Activated naive CD4-positive, alpha-beta T cell treated with anti-CD3 and anti-CD28 coated beads, Interleukin-2, amount 10 ng/mL, durations not matched to agents 7 days and 5 days (primary cell): Measurements from ENCODE around the gene P3H1.

ENCODE experiments used
- CTCF ChIA-PET: fragments of 350-600 bp; sonication (Branson Sonifier 250); formaldehyde crosslinking; loops from one replicate; lab custom pipeline; 2021; ENCODE audit warnings: antibody characterized with exemption; lab: Charles Lee
- DNase-seq: peaks from one replicate; pipeline ENCODE4 v3.0.0-alpha.2; 2020
- H3K27ac Mint-ChIP-seq: one replicate; pipeline ENCODE4 v1.8.0; 2021; ENCODE audit warnings: mild to moderate bottlenecking, moderate library complexity, mixed read lengths
- H3K27me3 Mint-ChIP-seq: one replicate; pipeline ENCODE4 v1.8.0; 2021; ENCODE audit warnings: mild to moderate bottlenecking, mixed read lengths
- H3K36me3 Mint-ChIP-seq: one replicate; pipeline ENCODE4 v1.8.0; 2021; ENCODE audit warnings: mixed read lengths
- H3K4me1 Mint-ChIP-seq: one replicate; pipeline ENCODE4 v1.8.0; 2021; ENCODE audit warnings: mixed read lengths
- H3K4me3 Mint-ChIP-seq: one replicate; pipeline ENCODE4 v1.8.0; 2021; ENCODE audit warnings: mild to moderate bottlenecking, moderate library complexity, mixed read lengths
- H3K9me3 Mint-ChIP-seq: one replicate; pipeline ENCODE4 v1.8.0; 2021; ENCODE audit warnings: mixed read lengths

The P3H1 gene

GRCh38 chr1:42784946-42785693 is 18.3 kb upstream of the P3H1 start, which contains the start of gene TMEM269:
Gene TMEM269, plus strand, starts transcription at chr1:42784991. Its CDS starts 4,903 bp downstream, at chr1:42789894.
- CTCF ChIA-PET: no interaction called here
- peak; percentile 79 for DNase-seq
- peak within 1 kb of the TSS; percentile 72 for H3K27ac Mint-ChIP-seq

GRCh38 chr1:42784547-42784945 is 17.7 kb upstream of the P3H1 start:
- Mint-ChIP-seq H3K9me3 (no peaks in the 10 kb centered on the region), H3K27ac (no peak overlapping the region), H3K4me1 (peaks cover 30% of the 10 kb centered on the region), H3K27me3 (peaks cover 19% of the 10 kb centered on the region), H3K36me3 (peaks cover 13% of the 10 kb centered on the region), H3K4me3 (no peak overlapping the region)
- CTCF ChIA-PET: no interaction called here
- no peak for DNase-seq

More at GRCh38 chr1:42784946-42785693, 18.3 kb upstream of the P3H1 start, which contains the start of gene TMEM269:
- Mint-ChIP-seq H3K9me3 (no peaks in the 10 kb centered on the region), H3K27me3 (peaks cover 22% of the 10 kb centered on the region), H3K4me1 (peaks cover 25% of the 10 kb centered on the region), H3K4me3 (peak within 1 kb of the TSS; percentile 70), H3K36me3 (peaks cover 10% of the 10 kb centered on the region)

GRCh38 chr1:42783092-42783491 is 16.3 kb upstream of the P3H1 start:
- peaks cover 34% of the 10 kb centered on the region for H3K4me1 Mint-ChIP-seq
- H3K36me3 Mint-ChIP-seq: peaks cover 22% of the 10 kb centered on the region
- no peak overlapping the region for H3K4me3 Mint-ChIP-seq
- no peaks in the 10 kb centered on the region for H3K9me3 Mint-ChIP-seq
- H3K27me3 Mint-ChIP-seq: peaks cover 13% of the 10 kb centered on the region
- H3K27ac Mint-ChIP-seq: no peak overlapping the region
- DNase-seq: no peak
- CTCF ChIA-PET: interaction anchor here (0.6 to 1.1 kb wide), 3 partner anchors 140 to 490 kb away, joined by 3 to 5 read pairs (median 4); no protein-coding TSS in a partner anchor

GRCh38 chr1:42780176-42780575 is 13.3 kb upstream of the P3H1 start:
- Mint-ChIP-seq H3K27ac (no peak overlapping the region), H3K27me3 (peaks cover under 1% of the 10 kb centered on the region), H3K9me3 (no peaks in the 10 kb centered on the region), H3K36me3 (peaks cover 39% of the 10 kb centered on the region), H3K4me3 (no peak overlapping the region), H3K4me1 (peaks cover 24% of the 10 kb centered on the region)
- CTCF ChIA-PET: interaction anchor here (0.9 to 7.8 kb wide), 4 partner anchors 14 to 292 kb away, joined by 3 to 103 read pairs (median 20); no protein-coding TSS in a partner anchor
- DNase-seq: no peak

- Mint-ChIP-seq H3K4me1 (peaks cover 23% of the 10 kb centered on the region), H3K4me3 (no peak overlapping the region), H3K36me3 (peaks cover 44% of the 10 kb centered on the region), H3K9me3 (no peaks in the 10 kb centered on the region), H3K27ac (no peak overlapping the region), H3K27me3 (no peaks in the 10 kb centered on the region)
- CTCF ChIA-PET: interaction anchor here (0.9 to 7.8 kb wide), 4 partner anchors 14 to 293 kb away, joined by 3 to 103 read pairs (median 20); no protein-coding TSS in a partner anchor
- no peak for DNase-seq
Measured at GRCh38 chr1:42779725-42780124, 12.9 kb upstream of the P3H1 start.

- Mint-ChIP-seq H3K27ac (no peak overlapping the region), H3K9me3 (no peaks in the 10 kb centered on the region), H3K27me3 (no peaks in the 10 kb centered on the region), H3K4me3 (no peak overlapping the region), H3K36me3 (peaks cover 51% of the 10 kb centered on the region), H3K4me1 (peaks cover 17% of the 10 kb centered on the region)
- peak; percentile 59 for DNase-seq
- CTCF ChIA-PET: interaction anchor here (0.7 to 7.8 kb wide), 12 partner anchors 11 to 304 kb away, joined by 3 to 103 read pairs (median 4); partner anchors contain the start of genes C1orf50, P3H1 and ZNF691
Measured at GRCh38 chr1:42777852-42778251, 11.0 kb upstream of the P3H1 start.

GRCh38 chr1:42776502-42776901 is 9.7 kb upstream of the P3H1 start:
- no peak for DNase-seq
- H3K9me3 Mint-ChIP-seq: no peaks in the 10 kb centered on the region
- no peaks in the 10 kb centered on the region for H3K27me3 Mint-ChIP-seq
- H3K4me3 Mint-ChIP-seq: no peak overlapping the region
- peaks cover 49% of the 10 kb centered on the region for H3K36me3 Mint-ChIP-seq
- CTCF ChIA-PET: interaction anchor here (0.7 to 7.8 kb wide), 6 partner anchors 15 to 301 kb away, joined by 3 to 103 read pairs (median 14); no protein-coding TSS in a partner anchor
- H3K27ac Mint-ChIP-seq: no peak overlapping the region
- H3K4me1 Mint-ChIP-seq: peaks cover 20% of the 10 kb centered on the region

- Mint-ChIP-seq H3K27me3 (no peaks in the 10 kb centered on the region), H3K4me3 (no peak overlapping the region), H3K36me3 (peaks cover 49% of the 10 kb centered on the region), H3K4me1 (peaks cover 27% of the 10 kb centered on the region), H3K27ac (no peak overlapping the region), H3K9me3 (no peaks in the 10 kb centered on the region)
- DNase-seq: no peak
- CTCF ChIA-PET: interaction anchor here (7.8 kb wide), 1 partner anchor 298 kb away, joined by 103 read pairs; no protein-coding TSS in a partner anchor
Measured at GRCh38 chr1:42774928-42775526, 8.2 kb upstream of the P3H1 start.

- Mint-ChIP-seq H3K27me3 (no peaks in the 10 kb centered on the region), H3K4me3 (no peak overlapping the region), H3K27ac (no peak overlapping the region), H3K9me3 (no peaks in the 10 kb centered on the region), H3K36me3 (peaks cover 52% of the 10 kb centered on the region), H3K4me1 (peaks cover 33% of the 10 kb centered on the region)
- no peak for DNase-seq
- CTCF ChIA-PET: interaction anchor here (7.8 kb wide), 1 partner anchor 299 kb away, joined by 103 read pairs; no protein-coding TSS in a partner anchor
Measured at GRCh38 chr1:42773420-42773819, 6.6 kb upstream of the P3H1 start.

- no peak for DNase-seq
- H3K9me3 Mint-ChIP-seq: no peaks in the 10 kb centered on the region
- H3K36me3 Mint-ChIP-seq: peaks cover 27% of the 10 kb centered on the region
- CTCF ChIA-PET: no interaction called here
- no peaks in the 10 kb centered on the region for H3K27me3 Mint-ChIP-seq
- no peak overlapping the region for H3K4me3 Mint-ChIP-seq
- H3K4me1 Mint-ChIP-seq: peaks cover 37% of the 10 kb centered on the region
- no peak overlapping the region for H3K27ac Mint-ChIP-seq
Measured at GRCh38 chr1:42769811-42770210, 3.0 kb upstream of the P3H1 start.

GRCh38 chr1:42768172-42768571 is 1.3 kb upstream of the P3H1 start:
- no peak overlapping the region for H3K27ac Mint-ChIP-seq
- no peaks in the 10 kb centered on the region for H3K27me3 Mint-ChIP-seq
- H3K36me3 Mint-ChIP-seq: peaks cover 22% of the 10 kb centered on the region
- H3K9me3 Mint-ChIP-seq: no peaks in the 10 kb centered on the region
- CTCF ChIA-PET: interaction anchor here (2.6 kb wide), 1 partner anchor 305 kb away, joined by 11 read pairs; no protein-coding TSS in a partner anchor
- no peak for DNase-seq
- H3K4me3 Mint-ChIP-seq: no peak overlapping the region
- H3K4me1 Mint-ChIP-seq: peaks cover 42% of the 10 kb centered on the region

GRCh38 chr1:42767510-42768000 is 727 bp upstream of the P3H1 start:
- no peak overlapping the region for H3K4me3 Mint-ChIP-seq
- H3K27me3 Mint-ChIP-seq: no peaks in the 10 kb centered on the region
- peak overlapping the region; percentile 93 for H3K27ac Mint-ChIP-seq
- CTCF ChIA-PET: interaction anchor here (0.8 to 2.6 kb wide), 7 partner anchors 10 to 306 kb away, joined by 3 to 15 read pairs (median 5); no protein-coding TSS in a partner anchor
- H3K4me1 Mint-ChIP-seq: peaks cover 39% of the 10 kb centered on the region
- H3K36me3 Mint-ChIP-seq: peaks cover 19% of the 10 kb centered on the region
- no peaks in the 10 kb centered on the region for H3K9me3 Mint-ChIP-seq
- DNase-seq: no peak

GRCh38 chr1:42765832-42766740 is 742 bp downstream of the P3H1 start:
- Mint-ChIP-seq H3K36me3 (peaks cover 21% of the 10 kb centered on the region), H3K9me3 (no peaks in the 10 kb centered on the region), H3K4me1 (peaks cover 40% of the 10 kb centered on the region), H3K27ac (no peak overlapping the region), H3K27me3 (no peaks in the 10 kb centered on the region), H3K4me3 (no peak overlapping the region)
- CTCF ChIA-PET: interaction anchor here (0.7 to 2.6 kb wide), 16 partner anchors 9 to 623 kb away, joined by 3 to 15 read pairs (median 4); no protein-coding TSS in a partner anchor
- peak; percentile 46 for DNase-seq
